Hematopoietic multipotent progenitor cell (in vitro differentiated cells): ENCODE measurements around the gene DAG1. TPM values are rescaled to one million over a fixed set of nuclear protein-coding genes. Genes with fewer than 3 reads are reported as not detected.
"Not testable (repeated sequence)": the region's sequence is repeated elsewhere in the genome, so short reads cannot be mapped to it uniquely, and the experiment has no call there.

Source experiments
- DNase-seq, 3 donors: peaks; one replicate each; pipeline ENCODE4 v3.0.0-alpha.2; 2011 to 2015; ENCODE audit warnings: low read depth in 2 of 3, low spot score in 2 of 3
- total RNA-seq: library from RNA; depleted of rRNA; stranded (reverse); fragments of >200 nt; gene quantifications from one replicate; pipeline ENCODE4 v1.2.3, GENCODE V29; 2012

Gene DAG1
- total RNA-seq, 1 donor = 18.3 TPM

- no peak for DNase-seq
Measured at GRCh38 chr3:49469037-49469935, 781 bp upstream of the DAG1 start.

- DNase-seq = peak in 1 of 3 donors; percentile 8
Measured at GRCh38 chr3:49470714-49471420, 800 bp downstream of the DAG1 start.

DNA sequence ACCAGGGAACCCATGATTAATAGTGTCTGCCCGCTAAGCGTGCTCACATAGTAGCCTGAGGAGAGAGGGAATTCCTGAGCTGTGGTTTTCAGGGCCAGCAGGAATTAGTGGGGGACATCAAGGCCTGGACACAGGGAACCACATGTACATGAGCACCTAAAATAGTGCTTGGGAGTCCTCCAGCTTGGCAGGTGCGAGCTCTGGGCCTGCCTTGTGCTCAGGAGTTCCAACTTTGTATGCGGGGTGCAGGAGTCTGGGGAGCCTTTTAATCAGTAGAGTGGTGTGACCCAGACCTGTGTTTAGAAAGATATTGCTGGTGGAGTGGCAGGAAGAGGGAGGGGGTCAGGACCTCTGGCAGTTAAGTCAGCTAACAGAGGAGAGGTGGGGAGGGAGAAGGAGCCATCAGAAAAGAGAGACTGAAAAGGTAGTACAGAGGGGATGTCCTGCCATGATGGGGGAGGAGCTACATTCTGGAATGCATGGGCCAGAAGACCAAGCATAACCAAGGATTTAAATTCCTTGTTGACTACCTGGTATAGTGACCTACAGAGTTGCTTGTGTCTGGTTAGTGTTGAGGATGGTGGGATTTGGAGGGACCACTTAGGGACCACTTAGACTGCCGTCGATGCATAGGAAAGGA is 1.9 kb downstream of the DAG1 start:
- DNase-seq = no peak

DNA sequence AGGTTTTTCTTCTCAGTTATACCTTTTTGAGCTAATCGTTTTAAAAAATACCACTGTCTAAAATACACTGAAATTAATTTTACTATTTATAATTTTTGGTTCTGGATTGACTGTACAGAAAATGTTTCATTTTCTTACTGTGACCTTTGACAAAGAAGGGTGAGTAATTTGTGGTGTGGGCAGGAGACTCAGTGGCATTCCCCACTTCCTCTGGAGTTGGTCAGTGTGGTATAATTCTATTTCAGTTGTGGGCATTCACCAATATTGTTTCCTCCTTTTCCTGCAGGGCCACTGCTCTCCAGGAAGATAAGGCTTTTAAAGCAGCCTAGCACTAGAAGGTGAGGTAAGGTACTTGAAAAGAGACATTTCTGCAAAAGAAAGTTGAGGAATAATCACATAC is 6.5 kb downstream of the DAG1 start:
- peak in 2 of 3 donors; percentile 53 to 71 for DNase-seq

- no peak for DNase-seq
Measured at GRCh38 chr3:49482766-49483165, 12.7 kb downstream of the DAG1 start.

GRCh38 chr3:49484471-49484870 is 14.4 kb downstream of the DAG1 start:
- DNase-seq = no peak

- DNase-seq = no peak
Measured at GRCh38 chr3:49489247-49489646, 19.2 kb downstream of the DAG1 start.

GRCh38 chr3:49492969-49493368 is 22.9 kb downstream of the DAG1 start:
- DNase-seq = no peak

DNA sequence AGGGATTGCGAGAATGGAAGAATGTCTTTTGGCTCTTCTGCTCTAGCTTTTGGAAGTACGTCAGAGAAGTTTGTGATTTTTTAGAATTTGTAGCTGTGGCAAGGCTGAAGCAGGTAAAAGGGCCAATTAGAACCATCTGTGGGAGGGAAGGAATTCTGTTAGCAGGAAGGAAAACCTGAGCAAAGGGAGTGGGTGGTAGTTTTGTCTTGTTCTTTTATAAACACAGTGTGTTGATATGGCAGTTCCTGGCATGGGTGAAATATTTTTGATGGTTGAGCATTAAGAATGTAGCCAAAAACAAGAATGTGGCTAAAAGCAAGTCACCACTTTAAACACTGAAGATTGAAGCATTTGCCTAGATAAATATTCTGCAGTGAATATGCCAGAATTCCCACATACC is 23.8 kb downstream of the DAG1 start:
- DNase-seq = no peak

GRCh38 chr3:49495023-49495422 is 25.0 kb downstream of the DAG1 start:
- DNase-seq = peak in 1 of 3 donors; percentile 10

DNA sequence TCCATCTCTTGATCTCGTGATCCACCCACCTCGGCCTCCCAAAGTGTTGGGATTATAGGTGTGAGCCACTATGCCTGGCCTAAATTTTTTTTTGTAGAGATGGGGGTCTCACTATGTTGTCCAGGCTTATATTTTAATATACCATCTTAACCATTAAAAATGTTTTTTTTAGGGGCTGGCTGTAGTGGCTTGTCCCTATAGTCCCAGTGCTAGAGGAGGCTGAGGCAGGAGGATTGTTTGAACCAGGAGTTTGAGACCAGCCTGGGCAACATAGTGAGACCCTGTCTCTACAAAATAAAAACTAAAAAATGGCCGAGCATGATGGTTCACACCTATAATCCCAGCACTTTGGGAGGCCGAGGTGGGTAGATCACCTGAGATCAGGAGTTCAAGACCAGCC is 26.8 kb downstream of the DAG1 start:
- not testable (repeated sequence) for DNase-seq

DNA sequence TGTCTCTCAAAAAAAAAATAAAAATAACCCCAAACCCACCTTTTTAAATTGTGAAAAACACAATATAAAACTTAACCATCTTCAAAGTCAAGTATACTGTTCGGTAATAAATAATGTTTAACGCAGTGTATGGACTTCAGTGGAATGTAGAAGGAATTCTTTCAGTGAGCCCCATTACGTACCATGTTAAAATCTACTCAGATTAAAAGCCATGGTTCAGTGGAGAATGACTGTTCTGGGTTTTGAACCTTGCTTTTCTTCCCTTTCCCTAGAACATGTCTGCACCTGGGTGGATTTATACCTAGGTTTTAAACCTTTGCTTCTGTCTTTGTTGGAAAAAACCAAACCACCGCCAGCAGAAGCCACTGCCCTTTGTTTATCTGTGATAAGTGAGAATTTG is 27.5 kb downstream of the DAG1 start:
- no peak for DNase-seq

GRCh38 chr3:49498239-49498638 is 28.2 kb downstream of the DAG1 start:
- no peak for DNase-seq

- DNase-seq = no peak
Measured at GRCh38 chr3:49498648-49499047, 28.6 kb downstream of the DAG1 start.

DNA sequence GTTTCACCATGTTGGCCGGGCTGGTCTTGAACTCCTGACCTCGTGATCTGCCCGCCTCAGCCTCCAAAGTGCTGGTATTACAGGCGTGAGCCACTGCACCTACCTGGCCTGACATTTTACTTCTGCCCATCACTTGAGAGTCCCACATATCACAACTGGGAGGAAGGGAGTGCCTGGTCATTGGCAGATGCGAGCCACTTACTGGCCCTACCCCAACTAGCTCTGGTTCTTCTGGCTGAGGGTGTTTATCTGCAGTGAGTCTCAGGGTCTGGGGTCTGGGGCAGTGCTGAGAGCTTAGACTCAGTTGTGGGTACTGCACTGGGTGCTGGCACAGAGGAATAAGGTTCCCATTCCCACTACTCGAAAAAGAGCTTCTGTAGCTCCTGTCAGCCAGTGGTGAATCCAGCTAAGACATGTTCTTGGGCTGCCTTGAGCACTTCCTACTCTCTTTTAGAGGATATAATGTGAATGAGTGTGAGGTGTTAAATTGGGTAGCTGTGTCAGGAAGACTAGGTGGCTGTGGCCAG is 30.2 kb downstream of the DAG1 start:
- DNase-seq = no peak

- DNase-seq = peak in 2 of 3 donors; percentile 12 to 23
Measured at GRCh38 chr3:49500732-49501609, 30.9 kb downstream of the DAG1 start.

- no peak for DNase-seq
Measured at GRCh38 chr3:49501842-49502241, 31.8 kb downstream of the DAG1 start.

- no peak for DNase-seq
Measured at GRCh38 chr3:49506906-49507305, 36.8 kb downstream of the DAG1 start.

GRCh38 chr3:49509028-49509561 is 39.0 kb downstream of the DAG1 start:
- no peak for DNase-seq

- no peak for DNase-seq
Measured at GRCh38 chr3:49511639-49512038, 41.6 kb downstream of the DAG1 start.
